Measurements from ENCODE around the gene TIAM1.

GRCh38 chr21:31072533-31072932 lies 271.5 kb downstream of the TIAM1 start:
- TF ChIP-seq CTCF (conservative IDR thresholded peaks at IDR 0.05 in 1 of 2, IDR thresholded peaks at IDR 0.05 in 1 of 2; ENCODE audit: extremely low read depth in 1 of 2, insufficient read depth in 1 of 2, low read depth in 1 of 2, low read length in 2 of 2) (no peak), EZH2 (IDR thresholded peaks at IDR 0.05; ENCODE audit: borderline replicate concordance, low read length) (no peak)

Measured in mammary epithelial cell (primary cell).